Endothelial cell of umbilical vein (primary cell): ENCODE data around the gene NR4A1.

Experiments used
- CTCF ChIP-seq, 2 donors: IDR thresholded peaks; 1 replicate in 1 of 2; 2 replicates in 1 of 2; pipeline ENCODE4 v1.5.1; 2011; ENCODE audit warnings: low read length in 2 of 2, mild to moderate bottlenecking in 2 of 2, moderate library complexity in 2 of 2, control low read depth in 1 of 2, inconsistent platforms in 1 of 2, low read depth in 1 of 2; ENCODE audit not compliant: insufficient read depth in 1 of 2; ENCODE audit errors: extremely low read depth in 1 of 2
- POLR2A ChIP-seq: IDR thresholded peaks from 2 replicates; pipeline ENCODE4 v1.6.1; 2012; ENCODE audit warnings: low read depth, mild to moderate bottlenecking, control low read depth, low read length
- POLR2AphosphoS5 ChIP-seq: IDR thresholded peaks from 2 replicates; pipeline ENCODE4 v1.6.1; 2012; ENCODE audit warnings: low read depth, mild to moderate bottlenecking, control low read depth, low read length, moderate library complexity; ENCODE audit not compliant: insufficient read depth
- TF ChIP-seq, protein P1 (sequence below): IDR thresholded peaks from 2 replicates; pipeline ENCODE4 v1.6.1; 2011; ENCODE audit not compliant: insufficient read depth, insufficient read length

- TF ChIP-seq CTCF (IDR thresholded peaks at IDR 0.05; ENCODE audit: extremely low read depth in 1 of 2, insufficient read depth in 1 of 2, low read depth in 1 of 2, low read length in 2 of 2) (no peak), POLR2A (no peak), POLR2AphosphoS5 (no peak)
- TF ChIP-seq, protein P1, sequence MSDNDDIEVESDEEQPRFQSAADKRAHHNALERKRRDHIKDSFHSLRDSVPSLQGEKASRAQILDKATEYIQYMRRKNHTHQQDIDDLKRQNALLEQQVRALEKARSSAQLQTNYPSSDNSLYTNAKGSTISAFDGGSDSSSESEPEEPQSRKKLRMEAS: no peak
These were observed 35.1 kb downstream of the NR4A1 start for GRCh38 chr12:52086366-52086765.
